NCI-H1092 treated with DMSO at 0.1 percent for 48 hours (cell line): Measurements from ENCODE around the gene SERPINA12.
"Not testable (repeated sequence)": the region's sequence is repeated elsewhere in the genome, so short reads cannot be mapped to it uniquely, and the experiment has no call there.

ENCODE experiments used
- DNase-seq: peaks from one replicate; lab custom pipeline; 2025; lab: John Stamatoyannopoulos, UW

The SERPINA12 gene

DNA sequence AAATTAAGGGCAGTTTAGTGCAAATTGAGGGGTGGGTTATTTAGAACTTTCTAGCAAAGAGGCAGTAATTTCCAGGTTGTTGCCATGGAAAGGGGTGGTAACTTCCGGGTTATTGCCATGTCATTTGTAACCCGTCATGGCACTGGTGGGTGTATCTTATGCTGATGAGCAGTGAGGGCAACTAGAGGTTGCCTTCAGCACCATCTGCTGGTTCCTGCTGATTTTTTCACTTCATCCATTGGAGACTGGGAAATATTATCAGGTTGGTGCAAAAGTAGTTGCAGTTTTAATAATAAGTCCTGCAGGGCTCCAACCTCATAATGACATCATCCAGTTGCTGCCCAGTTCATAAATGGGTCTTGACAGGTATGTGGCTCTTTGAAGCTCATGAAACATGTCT, 27.6 kb upstream of the SERPINA12 start:
- no peak for DNase-seq

DNA sequence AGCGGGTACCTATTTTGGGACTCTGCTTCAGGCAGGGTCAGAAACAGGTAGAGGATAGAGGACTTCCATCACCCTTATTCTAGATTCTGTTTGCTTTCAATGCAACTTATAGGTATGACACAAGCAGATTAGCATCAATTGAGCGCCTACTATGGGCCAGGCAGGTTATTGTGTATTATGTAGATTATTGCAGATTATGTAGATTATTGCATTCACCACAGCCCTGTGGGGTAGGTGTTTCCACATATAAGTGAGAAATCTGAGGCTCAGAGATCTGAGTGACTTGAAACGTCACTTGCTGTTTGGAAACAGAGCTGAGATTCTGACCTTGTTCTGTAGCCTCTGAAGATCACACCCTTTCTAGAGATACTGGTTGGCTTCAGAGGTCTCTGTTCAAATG, 26.2 kb upstream of the SERPINA12 start:
- DNase-seq: no peak

- DNase-seq: no peak
These were observed 23.2 kb upstream of the SERPINA12 start for GRCh38 chr14:94532447-94532846.

GRCh38 chr14:94531187-94531586, 21.9 kb upstream of the SERPINA12 start:
- no peak for DNase-seq

DNA sequence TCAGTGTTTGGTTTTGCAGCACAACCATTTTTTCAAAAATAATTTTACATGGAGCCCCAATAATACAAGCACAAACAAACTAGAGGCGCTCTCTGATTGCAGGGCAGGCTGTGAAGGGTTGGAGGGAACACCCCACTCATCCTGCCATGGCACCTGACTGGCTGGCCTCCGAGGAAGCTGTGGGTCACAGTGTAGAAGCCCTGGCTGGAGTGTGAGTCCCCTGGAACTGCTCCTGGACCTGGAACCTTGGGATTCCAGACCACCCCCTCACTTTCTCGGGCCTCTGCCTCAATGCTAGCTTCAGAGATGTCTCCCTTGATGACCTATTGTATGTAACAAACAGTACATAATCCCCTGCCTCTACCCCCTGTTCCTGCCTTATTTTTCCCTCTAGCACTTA, 14.8 kb upstream of the SERPINA12 start:
- no peak for DNase-seq

GRCh38 chr14:94523265-94523664, 14.0 kb upstream of the SERPINA12 start:
- DNase-seq: no peak

DNA sequence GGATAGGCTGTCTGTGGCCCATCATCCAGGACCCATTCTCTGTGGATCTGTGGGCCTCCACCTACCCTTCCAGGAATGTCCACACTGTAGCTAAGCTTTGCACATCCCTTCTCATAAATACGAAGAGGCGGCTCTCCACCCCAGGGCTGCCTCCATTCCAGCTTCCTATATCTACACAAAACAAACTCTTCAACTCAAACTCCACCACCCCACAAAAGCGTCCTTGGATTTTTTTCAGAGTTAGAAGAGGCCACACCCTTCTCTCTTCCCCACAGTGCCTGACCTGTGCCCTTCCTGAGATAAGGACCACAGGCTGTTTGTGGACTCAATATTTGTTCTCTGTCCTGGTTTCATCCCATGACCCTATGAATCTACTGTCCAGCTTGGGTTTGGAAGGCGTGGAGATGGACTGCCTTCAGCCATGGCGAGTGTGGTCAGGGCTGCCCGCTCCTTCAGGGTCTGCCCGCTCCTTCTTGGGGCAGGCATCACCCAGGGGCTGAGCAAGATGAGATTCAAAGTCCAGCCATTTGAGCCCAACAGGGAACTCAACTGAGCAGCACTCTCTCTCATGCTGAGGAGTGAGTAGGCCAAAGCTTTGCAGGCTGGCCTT, 13.0 kb upstream of the SERPINA12 start:
- no peak for DNase-seq

DNA sequence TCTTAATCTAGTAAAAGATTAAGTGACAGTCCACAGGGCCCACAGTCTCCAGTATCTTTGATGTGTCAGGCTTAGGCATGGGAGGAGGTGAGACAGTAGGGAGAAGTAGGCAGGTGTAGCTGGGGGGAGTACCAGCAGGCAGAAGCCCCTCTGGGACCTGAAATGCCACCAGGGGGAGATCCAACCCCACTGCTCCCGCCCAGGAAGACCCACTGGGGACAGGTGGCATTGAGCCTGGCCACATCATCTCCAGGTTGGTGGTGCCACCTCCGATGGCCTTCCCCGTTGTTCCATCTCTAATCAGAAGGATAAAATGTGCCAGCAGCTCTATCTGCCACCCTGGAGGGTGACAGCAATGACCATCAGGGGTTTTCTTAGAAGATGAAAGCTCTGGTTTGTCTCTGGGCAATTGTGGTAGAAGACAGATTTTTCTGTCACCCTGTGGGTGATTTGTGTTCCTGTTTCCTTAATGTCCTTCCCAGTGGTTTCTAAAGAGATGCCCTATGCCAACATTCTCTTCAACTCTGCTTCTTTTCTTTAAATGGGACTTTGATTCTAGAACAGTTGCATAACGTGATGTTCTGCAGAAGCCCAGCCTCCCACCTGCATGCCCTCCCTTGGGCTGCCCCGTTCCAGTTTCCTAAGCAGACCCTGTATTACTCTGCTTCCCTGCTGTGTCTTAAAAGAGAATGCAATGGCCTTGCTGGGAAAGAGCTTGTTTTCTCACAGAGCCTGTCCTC, 12.3 kb upstream of the SERPINA12 start:
- DNase-seq: no peak

DNA sequence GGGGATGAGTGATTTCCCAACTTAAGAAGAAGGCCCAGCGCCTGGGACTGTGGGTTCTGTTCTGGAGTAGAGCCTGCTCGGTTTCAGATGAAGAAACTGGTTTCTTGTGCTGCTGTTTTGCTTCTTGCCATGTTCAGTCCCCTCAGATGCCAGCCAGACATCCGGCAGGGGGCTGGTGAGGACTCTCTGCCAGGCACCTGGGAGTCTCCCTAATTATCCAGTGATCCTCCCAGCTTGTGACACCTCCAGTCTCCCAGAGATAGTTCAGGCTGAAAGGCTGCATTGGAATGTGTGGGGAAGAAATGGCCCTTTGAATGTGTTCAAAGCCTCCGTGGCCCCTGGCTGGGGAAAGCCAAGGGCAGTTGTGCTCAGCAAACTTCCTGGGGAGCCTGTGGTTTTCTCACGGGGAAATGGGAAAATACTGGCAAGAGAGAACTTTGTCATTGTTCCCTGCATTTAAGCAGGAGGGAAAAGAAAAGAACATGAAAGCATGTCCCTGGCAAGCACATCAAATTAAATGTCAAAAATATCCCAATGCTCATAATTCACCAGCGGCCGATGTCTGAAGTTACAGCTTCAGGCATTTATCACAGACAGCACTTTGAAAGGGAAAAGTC, 8.5 kb upstream of the SERPINA12 start:
- DNase-seq: no peak

DNA sequence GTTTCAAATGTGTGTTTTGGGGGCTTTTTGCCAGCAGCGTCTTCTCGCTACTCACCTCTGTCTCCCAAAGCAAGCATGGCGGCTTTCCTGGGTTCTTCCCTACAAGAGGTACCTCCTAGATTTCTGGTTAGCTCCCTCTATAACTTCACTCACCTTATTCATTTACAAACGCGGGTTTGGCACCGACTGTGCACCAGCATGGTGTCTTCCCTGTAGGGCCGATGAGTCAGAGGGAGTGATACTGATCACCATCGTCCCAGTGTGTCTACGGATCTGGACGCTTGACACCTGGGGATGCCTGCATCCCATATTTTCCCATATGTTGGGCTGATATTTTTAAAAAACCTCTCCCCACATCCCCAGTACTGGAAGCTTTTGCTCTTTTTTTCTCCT, 8.0 kb upstream of the SERPINA12 start:
- no peak for DNase-seq

- DNase-seq: no peak
These were observed 6.6 kb upstream of the SERPINA12 start for GRCh38 chr14:94515856-94516255.

DNA sequence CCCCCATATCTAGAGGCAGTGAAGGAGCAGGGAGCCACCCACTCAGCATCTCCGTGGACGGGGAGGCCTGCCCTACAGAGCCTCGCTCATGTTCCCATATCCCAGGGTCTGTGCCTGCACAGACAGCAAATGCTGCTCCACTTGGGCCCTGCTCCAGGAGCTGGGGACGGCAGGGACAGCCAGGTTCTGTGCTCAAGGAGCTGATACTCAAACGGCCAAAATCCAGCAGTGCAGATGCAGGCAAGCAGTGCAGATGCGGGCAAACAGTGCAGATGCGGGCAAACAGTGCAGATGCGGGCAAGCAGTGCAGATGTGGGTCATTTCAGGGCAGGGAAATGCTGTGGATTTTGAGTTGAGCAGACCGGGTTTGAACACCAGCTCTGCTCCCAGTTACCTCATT, 6.2 kb upstream of the SERPINA12 start:
- DNase-seq: no peak

DNA sequence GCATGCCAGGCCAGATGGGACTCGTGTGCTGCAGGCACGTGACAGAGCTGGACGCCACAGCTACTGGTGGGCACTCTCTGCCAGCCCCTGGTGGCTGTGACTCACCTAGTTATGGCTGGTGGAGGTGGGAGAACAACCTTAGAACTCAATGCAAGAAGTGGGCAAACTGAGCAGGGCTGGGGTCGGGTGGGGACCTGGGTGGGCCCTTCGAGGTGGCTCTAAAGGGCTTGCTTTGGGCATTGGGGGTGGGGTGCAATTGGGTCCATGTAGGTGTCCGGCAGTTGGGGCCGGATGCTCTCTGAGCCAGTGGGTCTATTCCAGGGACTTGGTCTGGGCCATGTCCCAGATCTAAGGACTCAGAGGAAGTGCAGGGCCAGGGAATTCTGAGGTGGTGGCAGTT, 5.1 kb upstream of the SERPINA12 start:
- DNase-seq: no peak

GRCh38 chr14:94510481-94510880, 1.2 kb upstream of the SERPINA12 start:
- not testable (repeated sequence) for DNase-seq

GRCh38 chr14:94505641-94506040, 3.6 kb downstream of the SERPINA12 start:
- DNase-seq: no peak

DNA sequence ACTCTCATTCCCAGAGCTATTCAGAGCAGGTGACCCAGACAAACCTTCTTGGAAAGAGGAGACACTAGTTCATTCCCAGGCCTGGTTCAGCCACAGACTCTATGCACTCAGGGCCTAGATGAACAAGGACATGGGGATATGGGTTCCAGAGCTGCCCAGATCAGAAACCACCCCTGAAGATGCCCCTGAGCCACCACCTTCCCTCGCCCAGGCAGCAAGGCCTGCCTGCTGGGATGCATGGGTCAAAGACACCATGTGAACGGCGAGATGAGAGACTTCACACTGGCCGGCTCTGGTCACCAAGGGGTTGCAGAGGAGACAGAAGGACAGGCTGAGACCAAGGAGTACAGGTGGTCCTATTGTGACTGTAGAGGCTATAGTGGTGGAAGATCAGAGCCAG, 4.1 kb downstream of the SERPINA12 start:
- DNase-seq: no peak

- DNase-seq: no peak
These were observed 7.4 kb downstream of the SERPINA12 start for GRCh38 chr14:94501588-94502516.

DNA sequence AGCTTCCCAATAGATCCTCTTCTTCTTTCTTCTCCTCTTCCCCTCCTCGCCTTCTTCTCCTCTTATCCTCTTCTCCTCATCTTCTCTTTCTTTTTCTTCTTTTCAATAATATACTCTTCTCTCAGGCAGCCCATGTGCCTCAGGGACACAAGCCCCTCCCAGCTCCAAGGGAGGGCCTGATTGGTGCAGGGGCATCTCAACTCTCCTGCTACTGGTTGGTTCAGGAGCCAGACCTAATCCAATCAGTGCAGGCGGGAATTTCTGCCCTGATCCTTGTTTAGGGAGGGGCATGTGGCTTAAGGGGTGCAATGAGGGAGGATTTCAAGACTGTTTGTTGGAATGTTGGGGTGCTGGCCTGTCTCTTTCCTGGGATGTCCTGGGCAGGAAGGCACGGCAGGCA, 9.0 kb downstream of the SERPINA12 start:
- no peak for DNase-seq

DNA sequence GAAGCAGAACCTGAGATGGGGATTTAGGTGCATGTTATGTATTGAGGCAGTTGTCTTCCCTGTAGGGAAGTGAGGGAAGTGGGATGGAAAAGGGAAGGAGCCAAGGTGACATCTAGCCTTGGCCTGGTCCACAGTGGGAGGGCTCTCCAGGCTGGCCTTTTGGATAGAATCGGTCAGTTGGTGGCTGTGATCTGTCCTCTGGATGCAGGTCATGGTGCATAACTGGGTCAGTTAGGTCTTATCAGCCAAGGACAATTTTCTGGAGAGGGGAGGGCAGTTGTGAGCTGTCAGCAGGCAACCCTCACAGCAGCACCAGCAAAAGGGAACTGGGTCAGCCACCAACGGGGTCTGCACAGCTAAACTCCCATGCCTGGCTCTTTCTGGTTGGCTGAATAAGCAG, 9.6 kb downstream of the SERPINA12 start:
- DNase-seq: no peak

GRCh38 chr14:94498215-94498614, 11.1 kb downstream of the SERPINA12 start:
- no peak for DNase-seq

DNA sequence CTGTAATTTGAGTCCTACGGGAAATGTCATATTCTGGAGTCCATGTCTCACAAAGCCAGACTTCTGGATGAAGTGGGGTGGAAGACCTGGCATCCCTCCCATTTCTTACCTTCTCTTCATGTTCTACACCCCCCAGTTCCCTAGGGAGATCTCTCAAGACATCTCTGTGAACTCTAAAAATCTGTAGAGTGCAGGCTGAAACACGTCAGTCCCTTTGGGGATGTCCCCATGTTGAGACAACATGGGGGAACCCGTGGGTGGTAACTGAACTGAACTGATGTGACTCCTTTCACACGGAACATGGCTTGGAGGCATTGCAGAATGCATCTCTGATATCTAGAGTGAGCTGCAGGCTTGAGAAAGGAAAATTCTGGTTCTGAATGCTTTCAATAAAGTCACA, 15.2 kb downstream of the SERPINA12 start:
- DNase-seq: no peak

DNA sequence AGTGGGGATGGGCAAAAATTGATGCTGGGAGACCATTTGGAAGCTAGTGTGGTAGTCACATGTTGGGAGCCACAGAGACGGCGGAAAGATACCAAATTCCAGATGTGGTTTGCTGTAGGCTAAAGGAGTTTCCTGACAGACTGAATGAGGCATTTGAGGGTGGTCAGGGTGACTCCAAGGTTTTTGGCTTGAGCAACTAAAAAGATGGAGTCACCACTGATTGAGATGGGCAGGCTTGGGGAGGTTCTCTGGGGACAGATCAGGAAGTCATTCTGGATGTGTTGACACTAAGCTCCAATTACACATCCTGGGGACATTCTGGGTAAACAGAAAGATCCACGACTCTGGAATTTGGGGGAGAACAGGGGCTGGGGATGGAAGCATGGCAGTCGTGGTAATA, 17.8 kb downstream of the SERPINA12 start:
- DNase-seq: no peak
